GM19324 (cell line): Measurements from ENCODE around the gene GRIP1.

Experiments used
- ATAC-seq: cut with Tn5 transposase; IDR thresholded peaks from one replicate; pipeline ENCODE4 v1.9.1; 2021; ENCODE audit warnings: mild to moderate bottlenecking, moderate library complexity; ENCODE audit not compliant: unreplicated experiment, low FRiP score

The GRIP1 gene

GRCh38 chr12:66405395-66405794 lies 273.5 kb downstream of the GRIP1 start:
- no peak for ATAC-seq

GRCh38 chr12:66403746-66404145 lies 275.1 kb downstream of the GRIP1 start:
- ATAC-seq = peak; percentile 89

- ATAC-seq = no peak
Measured at GRCh38 chr12:66399911-66400306, 279.0 kb downstream of the GRIP1 start.

GRCh38 chr12:66398931-66399910 lies 279.7 kb downstream of the GRIP1 start:
- no peak for ATAC-seq

GRCh38 chr12:66397574-66398290 lies 281.1 kb downstream of the GRIP1 start:
- ATAC-seq = no peak

GRCh38 chr12:66393890-66394289 lies 285.0 kb downstream of the GRIP1 start:
- ATAC-seq = no peak

- ATAC-seq = no peak
Measured at GRCh38 chr12:66392266-66392915, 286.5 kb downstream of the GRIP1 start.

- no peak for ATAC-seq
Measured at GRCh38 chr12:66388517-66388916, 290.4 kb downstream of the GRIP1 start.

GRCh38 chr12:66387117-66387516 lies 291.8 kb downstream of the GRIP1 start:
- no peak for ATAC-seq

- ATAC-seq = no peak
Measured at GRCh38 chr12:66380769-66381535, 297.9 kb downstream of the GRIP1 start.

GRCh38 chr12:66379616-66380015 lies 299.3 kb downstream of the GRIP1 start:
- no peak for ATAC-seq

GRCh38 chr12:66375560-66375959 lies 303.3 kb downstream of the GRIP1 start:
- ATAC-seq = no peak

GRCh38 chr12:66371982-66372381 lies 306.9 kb downstream of the GRIP1 start:
- no peak for ATAC-seq

- ATAC-seq = no peak
Measured at GRCh38 chr12:66367015-66367667, 311.7 kb downstream of the GRIP1 start.

- no peak for ATAC-seq
Measured at GRCh38 chr12:66365718-66366490, 313.0 kb downstream of the GRIP1 start.

- no peak for ATAC-seq
Measured at GRCh38 chr12:66361703-66362102, 317.2 kb downstream of the GRIP1 start.

GRCh38 chr12:66359300-66359699 lies 319.6 kb downstream of the GRIP1 start:
- ATAC-seq = no peak

- ATAC-seq = no peak
Measured at GRCh38 chr12:66354291-66354690, 324.6 kb downstream of the GRIP1 start.

GRCh38 chr12:66352899-66353298 lies 326.0 kb downstream of the GRIP1 start:
- ATAC-seq = no peak
